Measurements from ENCODE around the gene VPS52. TPM values are rescaled to one million over a fixed set of nuclear protein-coding genes. Genes with fewer than 3 reads are reported as not detected.
A peak's percentile ranks its signal among the peaks of the same experiment; 100 is the strongest.

VPS52 gene
- total and polyA plus RNA-seq, 9 of the 15 experiments (the other 6 are each of a cell fraction or from before 2014, with no cell fraction given) = 24.4 to 103 (median 40.2) TPM

DNA sequence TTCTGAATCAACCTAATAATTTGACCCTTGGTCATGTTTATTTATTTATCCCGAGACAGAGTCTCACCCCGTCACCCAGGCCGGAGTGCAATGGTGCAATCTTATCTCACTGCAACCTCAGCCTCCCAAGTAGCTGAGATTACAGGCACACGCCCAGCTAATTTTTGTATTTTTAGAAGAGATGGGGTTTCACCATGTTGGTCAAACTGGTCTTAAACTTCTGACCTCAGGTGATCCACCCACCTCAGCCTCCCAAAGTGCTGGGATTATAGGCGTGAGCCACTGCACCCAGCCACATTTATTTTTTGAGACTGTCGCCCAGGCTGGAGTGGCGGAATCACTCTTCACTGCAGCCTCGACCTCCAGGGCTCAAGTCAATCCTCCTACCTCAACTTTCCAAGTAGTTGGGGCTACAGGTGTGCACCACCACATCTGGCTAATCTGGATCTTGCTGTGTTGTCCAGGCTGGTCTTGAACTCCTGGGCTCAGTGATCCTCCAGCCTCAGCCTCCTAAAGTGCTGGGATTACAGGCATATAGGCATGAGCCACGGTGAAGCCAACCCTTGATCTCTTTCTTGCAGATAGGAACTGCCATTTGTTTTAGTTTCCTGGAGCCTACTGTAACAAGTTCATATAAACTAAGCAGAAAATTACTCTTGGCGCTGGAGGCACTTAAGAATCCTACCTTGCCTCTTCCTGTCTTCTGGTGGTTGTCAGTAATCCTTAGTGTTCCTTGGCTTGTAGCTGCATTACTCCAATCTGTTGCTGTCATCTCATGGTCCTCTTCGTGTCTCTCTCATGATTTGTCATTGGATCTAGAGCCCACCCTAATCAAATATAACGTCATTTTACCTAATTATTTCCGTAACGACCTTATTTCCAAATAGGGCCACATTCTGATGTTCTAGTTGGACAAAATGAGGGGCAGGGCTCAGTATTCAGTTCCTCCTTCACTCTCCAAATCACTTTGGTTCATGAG, 2.5 kb upstream of the VPS52 start (continued):
- no peak for TF ChIP-seq HNRNPH1 (optimal IDR thresholded peaks at IDR 0.05; ENCODE audit: low read depth, low read length)
- no peak for TF ChIP-seq PKNOX1 (IDR thresholded peaks at IDR 0.05)
- TF ChIP-seq ZNF609 (CRISPR knock-in tag; IDR thresholded peaks at IDR 0.05; ENCODE audit: borderline replicate concordance) = no peak
- peak; percentile 98 for TF ChIP-seq KDM1A (IDR thresholded peaks at IDR 0.05)
- TF ChIP-seq PCBP1 (IDR thresholded peaks at IDR 0.05; ENCODE audit: low read depth, low read length, poor library complexity, severe bottlenecking) = no peak
- TF ChIP-seq ZBTB34 (CRISPR knock-in tag; IDR thresholded peaks at IDR 0.05) = no peak
- TF ChIP-seq, protein P1, sequence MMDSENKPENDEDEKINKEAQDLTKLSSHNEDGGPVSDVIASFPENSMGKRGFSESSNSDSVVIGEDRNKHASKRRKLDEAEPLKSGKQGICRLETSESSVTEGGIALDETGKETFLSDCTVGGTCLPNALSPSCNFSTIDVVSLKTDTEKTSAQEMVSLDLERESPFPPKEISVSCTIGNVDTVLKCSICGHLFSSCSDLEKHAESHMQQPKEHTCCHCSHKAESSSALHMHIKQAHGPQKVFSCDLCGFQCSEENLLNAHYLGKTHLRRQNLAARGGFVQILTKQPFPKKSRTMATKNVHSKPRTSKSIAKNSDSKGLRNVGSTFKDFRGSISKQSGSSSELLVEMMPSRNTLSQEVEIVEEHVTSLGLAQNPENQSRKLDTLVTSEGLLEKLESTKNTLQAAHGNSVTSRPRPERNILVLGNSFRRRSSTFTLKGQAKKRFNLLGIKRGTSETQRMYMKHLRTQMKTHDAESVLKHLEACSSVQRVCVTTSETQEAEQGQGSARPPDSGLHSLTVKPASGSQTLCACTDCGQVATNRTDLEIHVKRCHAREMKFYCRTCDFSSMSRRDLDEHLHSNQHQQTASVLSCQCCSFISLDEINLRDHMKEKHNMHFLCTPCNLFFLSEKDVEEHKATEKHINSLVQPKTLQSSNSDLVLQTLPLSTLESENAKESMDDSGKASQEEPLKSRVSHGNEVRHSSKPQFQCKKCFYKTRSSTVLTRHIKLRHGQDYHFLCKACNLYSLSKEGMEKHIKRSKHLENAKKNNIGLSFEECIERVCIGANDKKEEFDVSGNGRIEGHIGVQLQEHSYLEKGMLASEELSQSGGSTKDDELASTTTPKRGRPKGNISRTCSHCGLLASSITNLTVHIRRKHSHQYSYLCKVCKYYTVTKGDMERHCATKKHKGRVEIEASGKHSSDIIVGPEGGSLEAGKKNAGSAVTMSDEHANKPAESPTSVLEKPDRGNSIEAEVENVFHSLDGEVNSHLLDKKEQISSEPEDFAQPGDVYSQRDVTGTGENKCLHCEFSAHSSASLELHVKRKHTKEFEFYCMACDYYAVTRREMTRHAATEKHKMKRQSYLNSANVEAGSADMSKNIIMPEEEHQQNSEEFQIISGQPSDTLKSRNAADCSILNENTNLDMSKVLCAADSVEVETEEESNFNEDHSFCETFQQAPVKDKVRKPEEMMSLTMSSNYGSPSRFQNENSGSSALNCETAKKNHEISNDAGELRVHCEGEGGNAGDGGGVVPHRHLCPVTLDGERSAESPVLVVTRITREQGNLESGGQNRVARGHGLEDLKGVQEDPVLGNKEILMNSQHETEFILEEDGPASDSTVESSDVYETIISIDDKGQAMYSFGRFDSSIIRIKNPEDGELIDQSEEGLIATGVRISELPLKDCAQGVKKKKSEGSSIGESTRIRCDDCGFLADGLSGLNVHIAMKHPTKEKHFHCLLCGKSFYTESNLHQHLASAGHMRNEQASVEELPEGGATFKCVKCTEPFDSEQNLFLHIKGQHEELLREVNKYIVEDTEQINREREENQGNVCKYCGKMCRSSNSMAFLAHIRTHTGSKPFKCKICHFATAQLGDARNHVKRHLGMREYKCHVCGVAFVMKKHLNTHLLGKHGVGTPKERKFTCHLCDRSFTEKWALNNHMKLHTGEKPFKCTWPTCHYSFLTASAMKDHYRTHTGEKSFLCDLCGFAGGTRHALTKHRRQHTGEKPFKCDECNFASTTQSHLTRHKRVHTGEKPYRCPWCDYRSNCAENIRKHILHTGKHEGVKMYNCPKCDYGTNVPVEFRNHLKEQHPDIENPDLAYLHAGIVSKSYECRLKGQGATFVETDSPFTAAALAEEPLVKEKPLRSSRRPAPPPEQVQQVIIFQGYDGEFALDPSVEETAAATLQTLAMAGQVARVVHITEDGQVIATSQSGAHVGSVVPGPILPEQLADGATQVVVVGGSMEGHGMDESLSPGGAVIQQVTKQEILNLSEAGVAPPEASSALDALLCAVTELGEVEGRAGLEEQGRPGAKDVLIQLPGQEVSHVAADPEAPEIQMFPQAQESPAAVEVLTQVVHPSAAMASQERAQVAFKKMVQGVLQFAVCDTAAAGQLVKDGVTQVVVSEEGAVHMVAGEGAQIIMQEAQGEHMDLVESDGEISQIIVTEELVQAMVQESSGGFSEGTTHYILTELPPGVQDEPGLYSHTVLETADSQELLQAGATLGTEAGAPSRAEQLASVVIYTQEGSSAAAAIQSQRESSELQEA (IDR thresholded peaks at IDR 0.05; ENCODE audit: low read depth) = no peak
- no peak for TF ChIP-seq DMBX1 (CRISPR knock-in tag; IDR thresholded peaks at IDR 0.05; ENCODE audit: borderline replicate concordance)
- TF ChIP-seq FOXP1 (CRISPR knock-in tag; IDR thresholded peaks at IDR 0.05) = no peak
- TF ChIP-seq TRIM28 (IDR thresholded peaks at IDR 0.05) = no peak
